ENCODE data around the gene YARS1.

YARS1 gene

DNA sequence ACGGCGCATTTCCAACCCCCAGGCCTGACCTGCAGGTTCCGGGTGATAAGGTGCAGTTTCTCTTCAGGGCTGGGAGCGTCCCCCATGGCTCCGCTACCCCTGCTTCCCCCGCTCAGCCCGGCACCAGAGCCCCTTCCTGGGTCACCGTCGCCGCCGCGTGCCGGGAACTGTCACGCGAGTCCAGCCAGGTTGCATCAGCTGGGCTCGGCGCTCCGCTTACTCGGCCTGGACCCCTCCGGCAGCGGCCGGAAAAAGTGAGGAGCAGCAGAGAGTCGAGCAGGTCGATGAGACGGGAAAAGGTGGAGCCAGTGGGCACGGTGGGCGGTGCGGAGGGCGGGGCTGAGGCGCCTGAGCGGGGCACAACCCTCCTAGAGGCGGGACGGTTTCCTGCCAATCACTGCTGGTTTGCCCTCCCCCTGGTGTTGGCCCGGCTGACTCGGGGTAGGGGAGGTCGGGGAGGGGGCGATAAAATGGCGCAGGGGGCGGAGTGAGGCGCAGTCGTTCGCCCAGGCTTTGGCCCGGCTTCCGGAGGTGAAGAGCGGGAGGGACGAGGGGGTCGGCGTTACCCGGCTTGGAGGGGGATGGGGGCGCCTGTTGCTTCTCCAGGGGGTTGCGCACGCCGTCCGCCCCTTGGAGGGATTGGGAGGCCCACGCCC, at the start of gene YARS1, which contains the start of gene S100PBP:
Gene YARS1 (minus strand): TSS at position 200 of the 656 bp plus-strand sequence. CDS start 114 bp downstream, at position 86.
Gene S100PBP (plus strand): TSS at position 495 of the 656 bp plus-strand sequence. CDS start 8,447 bp downstream, outside the sequence.
- DNase-seq, result peak; percentile 69 to 100 (median 98)

DNA sequence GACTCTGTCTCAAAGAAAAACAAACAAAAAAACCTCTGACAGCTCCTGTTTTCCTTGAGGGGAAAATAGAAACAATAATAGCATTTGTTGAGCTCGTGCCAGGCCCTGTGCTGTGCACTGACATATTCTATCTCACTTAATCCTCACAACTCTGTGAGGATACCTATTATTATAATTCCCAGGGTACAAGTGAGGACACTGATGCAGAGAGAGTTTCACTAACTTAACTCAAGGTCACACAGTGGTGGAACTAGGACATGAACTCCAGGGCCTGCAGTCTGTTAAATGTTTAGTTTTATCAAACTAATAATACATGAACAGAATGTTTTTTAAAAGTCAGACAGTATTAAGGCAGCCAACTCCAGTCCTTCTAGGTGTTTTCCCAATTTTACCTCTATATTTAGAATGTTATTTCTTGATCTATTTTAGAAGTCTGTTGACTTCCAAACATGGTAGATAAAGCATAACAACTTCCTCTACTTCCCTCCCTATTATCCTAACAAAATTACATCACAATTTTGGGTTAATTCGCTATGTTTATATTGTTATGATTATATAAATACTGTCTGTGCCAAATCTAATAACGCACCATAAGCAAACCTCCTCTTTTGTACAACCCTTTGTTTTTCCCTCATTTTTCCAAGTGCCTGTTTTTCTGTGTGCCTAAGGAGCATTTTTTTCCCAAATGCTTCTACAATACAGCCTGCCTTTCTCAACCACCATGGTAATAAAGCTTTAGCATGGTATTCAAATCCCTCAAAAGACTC, 48.7 kb upstream of the YARS1 start:
- no peak for DNase-seq

DNA sequence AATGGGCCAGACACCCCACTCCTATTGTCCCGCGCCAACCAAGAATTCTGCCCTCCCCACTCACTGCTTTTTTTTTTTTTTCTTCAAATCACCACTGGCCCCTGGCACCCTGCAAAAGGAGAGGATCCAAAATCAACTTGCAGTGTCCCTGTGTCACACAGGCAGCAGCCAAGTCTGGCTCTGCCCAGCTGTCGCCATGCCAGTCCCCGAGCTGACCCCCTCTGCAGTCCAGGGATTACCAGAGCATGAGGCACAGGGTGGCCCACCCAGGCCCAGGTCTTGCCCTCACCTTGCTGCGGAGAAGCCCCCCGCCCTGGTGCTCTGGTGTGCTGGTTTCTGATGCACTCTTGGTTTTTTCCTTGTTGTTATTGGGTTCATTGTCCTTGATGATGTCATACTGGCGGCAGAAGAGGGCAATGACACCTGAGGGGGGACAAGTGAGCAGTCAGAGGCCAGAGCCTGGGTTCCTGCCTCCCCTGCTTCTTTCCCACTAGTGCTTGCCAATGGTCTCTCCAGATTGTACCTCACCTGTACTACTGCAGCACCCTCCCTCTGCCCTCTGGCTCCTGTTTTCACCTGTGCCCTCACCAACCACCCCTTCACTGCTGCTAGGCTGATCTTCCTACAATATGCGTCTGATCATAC, 47.3 kb upstream of the YARS1 start:
- DNase-seq, result no peak

DNA sequence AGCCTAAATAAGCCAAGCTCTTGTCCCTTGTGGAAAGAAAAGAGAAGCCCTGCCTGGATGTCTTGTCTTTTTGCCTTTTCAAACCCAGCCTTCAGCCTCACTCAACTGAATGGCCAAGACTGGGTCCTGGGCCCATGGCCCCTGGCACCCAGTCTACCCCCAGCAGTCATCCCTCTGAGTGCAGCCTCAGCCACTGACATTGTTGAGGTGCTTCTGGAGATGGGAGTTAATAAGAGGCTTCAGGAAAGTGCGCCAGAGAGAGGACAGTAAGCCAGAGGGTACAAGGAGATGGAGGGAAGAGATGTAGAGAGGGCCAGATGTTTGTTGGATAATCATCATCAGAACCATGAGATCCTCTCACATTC, 46.7 kb upstream of the YARS1 start:
- DNase-seq, result no peak

DNA sequence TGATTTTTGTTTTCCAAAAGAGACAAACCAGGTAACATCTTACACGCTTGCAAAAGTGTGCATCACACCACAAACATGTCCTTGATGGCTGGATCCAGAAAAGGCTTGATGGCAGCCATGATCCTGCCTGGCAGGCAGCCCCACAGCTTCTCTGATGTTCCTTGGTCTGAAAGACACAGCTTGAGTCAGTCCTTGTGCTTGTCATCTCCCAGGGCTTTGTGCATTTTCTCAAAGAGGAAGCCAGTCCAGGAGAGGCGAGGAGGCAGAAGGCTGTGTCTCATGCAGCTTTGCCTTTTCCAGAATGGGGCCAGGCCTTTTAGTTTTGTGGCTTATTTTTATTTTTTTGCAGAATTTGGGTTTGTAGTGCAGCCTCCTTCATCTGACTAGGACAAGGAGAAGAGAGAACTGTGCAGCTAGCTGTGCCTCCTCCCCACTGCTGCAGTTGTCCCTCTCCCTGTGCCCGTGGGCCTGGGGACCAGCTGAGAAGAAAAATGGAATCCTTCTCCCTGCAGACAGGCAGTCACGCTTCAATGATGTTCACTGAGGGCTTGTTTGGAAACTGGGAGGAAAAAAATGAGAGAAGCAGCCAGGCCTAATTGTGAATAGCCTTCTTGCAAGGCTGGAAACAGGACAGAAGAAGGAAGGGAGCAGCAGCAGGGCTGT, 46.2 kb upstream of the YARS1 start:
- DNase-seq, result no peak

DNA sequence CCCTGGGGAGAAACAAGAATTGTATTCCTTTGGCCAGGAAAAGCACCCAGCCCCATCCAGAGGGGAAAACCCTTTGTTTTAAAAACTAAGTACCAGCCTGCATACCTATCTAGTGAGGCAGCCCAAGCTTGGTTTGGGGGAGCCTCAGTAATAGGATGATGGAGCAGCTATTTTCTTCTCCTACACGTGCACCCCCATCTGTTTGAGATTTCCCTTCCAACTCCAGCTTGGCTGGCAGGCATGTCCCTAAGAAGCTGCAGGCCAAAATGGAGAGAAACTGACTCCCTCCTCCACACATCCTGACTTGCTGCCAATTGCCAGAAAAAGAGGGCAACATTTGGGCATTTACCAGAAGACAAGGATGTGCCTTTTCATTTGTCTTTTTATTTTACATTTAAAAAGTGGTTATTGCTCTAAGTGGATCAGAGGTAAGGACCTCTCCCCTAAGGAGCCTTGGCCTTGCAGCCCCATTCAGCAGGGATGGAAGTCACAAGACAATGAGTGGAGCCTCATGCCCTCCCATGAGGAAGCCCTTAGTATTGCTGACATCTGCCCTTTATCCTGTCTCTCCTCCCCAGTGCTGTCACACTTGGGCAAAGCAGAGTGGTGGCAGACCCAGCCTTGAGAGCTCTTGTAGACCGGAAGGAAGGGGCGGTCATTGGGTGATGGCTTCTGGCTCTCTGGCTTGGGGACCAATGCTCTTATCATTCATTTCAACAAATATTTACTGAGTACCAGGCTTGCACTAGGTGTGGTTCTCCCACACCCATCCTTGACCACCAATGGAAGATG, 44.9 kb upstream of the YARS1 start:
- DNase-seq, result peak in 29 of 58 donors; percentile 14 to 78 (median 39)

DNA sequence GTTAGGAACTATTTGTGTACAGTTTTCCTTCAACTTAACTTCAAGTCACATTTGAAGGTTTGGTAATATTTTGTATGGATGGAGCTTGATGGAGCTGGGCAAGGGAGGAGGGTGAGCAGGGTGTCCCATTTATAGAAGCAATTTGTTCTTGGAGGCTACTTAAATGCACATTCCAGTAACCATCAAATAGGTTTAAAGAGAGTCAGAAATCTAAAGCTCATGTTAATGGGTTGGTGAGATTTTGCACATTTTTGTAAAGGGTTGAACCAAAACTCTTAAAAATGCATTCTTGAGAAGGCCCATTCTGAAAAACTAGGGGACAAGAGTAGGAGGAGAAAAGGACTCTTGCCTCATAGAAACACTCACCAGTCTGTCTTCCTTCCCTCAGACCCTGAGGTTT, 43.4 kb upstream of the YARS1 start:
- no peak for DNase-seq

DNA sequence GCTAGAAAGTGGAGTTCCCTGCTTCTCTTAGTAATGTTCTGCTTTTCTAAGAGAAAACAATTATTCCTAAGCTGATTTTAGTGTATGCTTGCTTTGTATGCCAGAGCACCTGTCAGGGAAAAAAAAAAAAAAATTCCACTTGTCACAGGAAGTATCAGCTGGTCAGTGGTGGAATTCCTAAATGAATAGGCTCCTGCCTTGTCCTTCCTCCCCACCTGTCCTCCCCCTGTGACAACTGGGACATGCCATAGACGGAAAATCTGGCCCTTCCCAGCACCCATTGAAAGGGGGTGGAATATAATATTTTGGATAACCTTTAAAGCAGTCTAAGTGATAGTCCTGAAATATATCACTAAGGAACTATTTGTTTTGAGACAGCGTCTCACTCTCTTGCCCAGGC, 42.8 kb upstream of the YARS1 start:
- no peak for DNase-seq

DNA sequence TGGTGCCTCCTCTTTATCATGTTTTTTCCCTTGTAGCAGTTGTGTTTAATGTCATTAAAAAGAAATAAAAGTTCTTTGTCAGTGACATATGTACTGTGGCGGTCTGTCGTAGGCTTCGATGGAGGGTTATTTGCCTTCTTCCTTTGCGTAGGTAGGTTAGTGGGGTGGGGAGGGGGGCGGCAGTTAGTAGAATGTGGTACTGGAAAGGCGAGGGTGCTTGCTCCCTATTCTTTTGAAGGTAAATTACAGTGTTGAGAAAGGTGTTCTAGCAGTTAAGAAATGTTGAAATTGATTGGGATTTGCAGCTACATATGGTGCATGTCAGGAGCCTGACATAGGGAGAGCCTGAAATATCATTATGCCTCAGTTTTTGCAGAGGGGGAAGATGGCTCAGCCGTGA, 41.6 kb upstream of the YARS1 start:
- no peak for DNase-seq

DNA sequence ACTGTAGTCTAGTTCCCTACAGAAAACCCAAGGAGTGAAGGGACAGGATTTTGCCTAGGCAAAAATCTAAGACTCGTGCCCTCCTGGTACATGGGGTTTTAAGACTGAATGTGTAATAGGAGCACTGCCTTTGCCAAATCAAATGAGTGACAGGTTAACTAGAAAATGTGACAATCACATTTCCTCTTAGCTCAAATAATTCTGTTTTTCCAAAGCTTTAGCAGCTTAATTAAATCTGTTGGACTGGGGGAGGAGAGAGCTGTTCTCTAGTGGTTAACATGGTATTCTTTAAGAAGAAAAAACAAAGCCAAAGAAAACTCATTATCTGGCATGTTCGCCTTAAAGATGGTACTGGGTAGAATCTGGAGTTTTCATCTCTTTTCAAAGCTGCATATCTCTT, 41.0 kb upstream of the YARS1 start:
- DNase-seq, result no peak

DNA sequence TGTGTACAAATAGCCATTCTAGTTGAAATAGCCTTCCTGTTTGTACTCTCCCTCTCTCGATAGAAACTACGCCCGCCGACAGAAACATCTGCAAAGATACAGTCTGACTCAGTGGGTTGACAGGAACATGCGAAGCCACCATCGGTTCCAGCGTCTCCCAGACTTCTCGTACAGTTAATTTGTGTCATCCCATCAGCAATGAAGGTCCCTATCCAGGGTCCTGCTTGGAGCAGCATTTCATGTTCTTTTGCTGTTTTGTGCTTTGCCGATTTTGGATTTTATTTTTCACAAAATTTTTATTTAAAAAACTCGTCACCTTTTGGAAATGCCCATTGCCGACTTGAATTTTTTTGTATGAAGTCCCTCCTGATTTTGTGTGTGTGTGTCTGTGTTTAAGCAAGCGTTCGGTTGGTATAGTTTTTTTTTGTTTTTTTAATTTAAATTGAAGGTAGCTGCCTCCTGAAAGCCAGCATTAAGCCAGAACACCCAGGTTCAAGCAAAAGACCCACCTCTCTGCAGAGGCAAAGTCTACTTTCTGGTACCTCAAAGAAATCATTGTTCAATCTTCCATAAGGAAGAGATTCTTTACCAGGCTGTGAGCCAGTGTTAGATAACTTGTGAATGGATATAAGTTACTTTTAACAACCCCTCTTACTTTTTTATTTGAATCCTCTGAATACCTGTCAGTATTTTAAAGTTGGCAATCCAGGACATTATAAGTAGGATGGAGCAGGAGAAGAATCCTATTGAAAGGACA, 38.9 kb upstream of the YARS1 start:
- DNase-seq, result no peak

DNA sequence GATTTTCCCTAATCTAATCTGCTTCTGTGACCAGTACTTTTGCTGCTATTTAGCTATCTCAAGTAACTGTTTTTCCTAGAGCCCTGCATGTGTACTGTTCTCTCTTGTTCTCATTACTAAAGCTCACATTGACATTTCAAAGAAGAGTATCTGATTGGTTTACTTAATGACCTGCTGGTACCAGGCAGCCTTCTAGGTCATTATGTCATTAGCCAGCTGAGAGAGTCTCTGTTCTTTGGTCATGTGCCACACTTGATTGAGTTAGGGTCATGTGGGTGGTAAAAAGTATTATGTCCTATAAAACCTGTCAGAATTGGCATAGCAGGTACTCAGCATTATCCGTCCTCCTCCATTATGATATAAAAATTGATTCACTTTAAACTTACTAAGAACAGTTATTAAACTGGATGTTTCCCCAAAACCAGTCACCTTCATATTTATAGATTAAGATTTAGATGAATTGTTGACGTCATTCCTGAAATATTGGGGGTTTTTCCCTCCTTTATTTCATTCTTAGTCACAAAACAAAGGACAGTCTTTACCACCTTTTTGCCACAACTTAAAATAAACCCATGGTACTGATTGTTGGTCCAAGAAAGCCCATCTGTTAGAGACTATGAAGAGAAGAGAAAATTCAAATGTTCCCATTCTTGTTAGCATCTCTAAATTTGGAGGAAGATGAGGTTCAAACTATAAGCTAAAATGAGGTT, 31.4 kb upstream of the YARS1 start:
- no peak for DNase-seq

DNA sequence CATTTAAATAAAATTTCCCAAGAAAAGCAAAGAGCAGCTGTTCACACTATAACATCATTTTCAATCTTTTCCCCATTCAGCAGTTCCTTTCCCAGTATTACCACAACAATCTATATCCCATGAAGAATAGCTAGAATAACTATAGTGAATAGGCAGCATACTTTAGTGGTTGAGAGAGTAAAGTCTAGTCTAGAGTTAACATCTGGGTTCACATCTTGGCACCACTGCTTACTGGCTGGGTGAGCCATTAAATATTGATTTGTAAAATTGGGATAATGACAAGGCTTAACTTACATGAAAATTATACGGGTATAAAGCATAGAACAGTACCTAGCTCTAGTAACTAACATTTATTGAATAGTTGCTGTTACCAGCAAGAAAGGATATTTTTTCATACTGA, 14.7 kb upstream of the YARS1 start:
- DNase-seq, result no peak

DNA sequence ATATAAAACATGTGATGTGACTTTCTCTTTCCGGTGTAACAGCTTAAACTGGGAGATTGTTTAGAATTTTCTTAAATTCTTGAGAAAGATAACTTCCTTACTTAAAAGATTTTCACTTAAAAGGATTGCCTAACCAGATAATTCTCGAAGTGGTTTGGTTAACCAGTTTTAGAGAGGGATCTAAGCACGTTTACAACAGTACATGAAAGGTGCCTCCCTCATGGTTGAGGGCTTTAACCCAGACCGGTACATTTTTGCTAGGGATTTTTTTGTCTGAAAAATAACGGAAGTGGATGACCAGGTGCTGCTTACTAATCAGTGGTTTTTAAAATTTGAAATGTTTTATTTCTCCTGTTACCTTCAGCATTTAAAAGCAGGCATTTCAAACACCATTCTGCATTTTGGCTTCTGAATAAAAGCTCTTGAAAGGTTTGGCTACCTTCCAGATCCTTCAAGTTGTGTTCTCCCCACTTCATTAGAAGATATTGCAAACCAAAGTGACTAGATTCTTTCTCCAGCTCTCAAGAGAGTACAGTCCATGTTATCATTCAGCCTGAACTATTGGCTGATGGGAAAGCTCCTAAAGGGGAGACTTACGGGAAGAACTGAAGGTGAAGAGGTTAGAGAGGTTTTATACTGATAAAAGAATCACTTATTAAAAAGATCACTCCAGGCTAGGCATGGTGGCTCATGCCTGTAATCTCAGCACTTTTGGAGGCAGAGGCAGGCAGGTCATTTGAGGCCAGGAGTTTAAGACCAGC, 13.1 kb upstream of the YARS1 start:
- DNase-seq, result no peak

DNA sequence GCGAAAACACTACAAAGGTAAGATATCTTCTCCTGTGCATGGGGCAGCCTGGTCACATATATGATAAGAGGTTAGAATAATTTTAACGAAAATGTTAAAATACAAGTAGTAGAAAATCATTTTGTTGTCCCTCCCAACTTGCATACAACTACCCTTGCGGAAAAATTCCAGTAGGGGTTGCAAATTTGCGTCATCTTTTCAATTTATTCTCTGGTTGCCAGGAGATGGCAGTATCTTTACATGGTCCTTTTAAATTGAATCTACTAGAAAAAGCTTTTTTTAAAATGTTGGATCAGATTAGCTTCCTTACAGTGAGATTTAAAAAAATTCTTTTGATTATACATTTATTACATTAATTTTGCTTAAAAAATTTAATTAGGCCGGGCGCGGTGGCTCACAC, 11.2 kb upstream of the YARS1 start:
- DNase-seq, result peak in 1 of 58 donors; percentile 18

DNA sequence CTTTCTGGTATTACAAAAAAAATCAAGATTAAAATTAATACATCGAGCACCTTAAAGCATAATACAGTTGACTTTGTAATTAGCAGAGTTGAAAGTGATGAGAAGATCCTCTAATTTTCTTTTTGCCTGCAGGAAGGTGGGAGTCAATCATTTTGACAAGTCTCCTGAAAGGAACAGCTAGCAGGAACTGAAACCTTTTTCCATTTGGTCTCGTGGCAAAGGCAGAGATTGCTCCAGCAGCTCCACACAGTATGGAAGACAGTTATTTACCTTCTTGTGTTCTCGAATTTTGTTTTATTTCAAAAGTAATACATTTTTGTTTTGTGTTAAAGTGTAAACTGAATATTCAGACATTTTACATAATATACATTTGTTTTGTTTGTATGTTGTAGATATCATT, 8.0 kb upstream of the YARS1 start:
- DNase-seq, result no peak

DNA sequence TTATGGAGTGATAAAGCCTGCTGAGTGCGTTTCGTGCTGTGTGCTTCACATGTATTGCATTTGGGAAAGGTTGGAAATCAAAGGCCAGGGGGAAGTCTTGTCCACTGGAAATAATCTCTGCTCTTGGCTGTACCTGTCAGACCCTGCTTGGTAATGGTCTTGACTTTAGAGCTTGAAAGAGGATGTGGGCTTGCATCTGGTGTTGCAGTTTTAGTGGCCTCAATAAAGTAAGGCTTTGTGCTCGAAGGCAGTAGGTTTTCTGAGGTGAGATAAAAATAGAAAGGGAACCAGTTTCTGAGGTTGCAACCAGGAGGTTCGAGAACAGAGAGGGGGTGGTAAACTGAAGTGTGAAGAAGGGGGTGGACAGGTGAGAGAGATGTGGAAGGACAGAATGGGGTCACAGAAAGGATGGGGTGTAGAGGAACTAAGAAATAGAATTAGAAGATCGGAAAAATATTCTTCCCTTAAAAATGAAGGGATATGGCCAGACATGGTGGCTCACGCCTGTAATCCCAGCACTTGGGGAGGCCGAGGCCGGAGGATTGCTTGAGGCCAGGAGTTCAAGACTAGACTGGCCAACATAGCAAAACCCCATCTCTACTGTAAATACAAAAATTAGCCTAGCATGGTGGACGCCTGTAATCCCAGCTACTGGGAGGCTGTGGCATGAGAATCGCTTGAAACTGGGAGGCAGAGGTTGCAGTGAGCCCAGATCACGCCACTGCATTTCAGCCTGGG, 1.8 kb upstream of the YARS1 start:
- DNase-seq, result no peak
